Activated CD8-positive, alpha-beta memory T cell treated with anti-CD3 and anti-CD28 coated beads, Interleukin-2, amount 50 U/mL, for 4 hours (primary cell): ENCODE results near the gene METTL6.
"Not testable (repeated sequence)": the region's sequence is repeated elsewhere in the genome, so short reads cannot be mapped to it uniquely, and the experiment has no call there.

Experiments used
- DNase-seq: peaks from one replicate; pipeline ENCODE4 v3.0.0-alpha.2; 2020

Gene METTL6

GRCh38 chr3:15427182-15427880 is at the start of gene METTL6, which contains the start of gene EAF1:
Gene METTL6 (minus strand): TSS chr3:15427544. CDS start chr3:15426511, 1,033 bp downstream.
Gene EAF1 (plus strand): TSS chr3:15427598. CDS start chr3:15427780, 182 bp downstream.
- peak; percentile 84 for DNase-seq

- no peak for DNase-seq
Observed at GRCh38 chr3:15476378-15476777, 49.0 kb upstream of the METTL6 start.

- DNase-seq = no peak
Observed at GRCh38 chr3:15475161-15475560, 47.8 kb upstream of the METTL6 start.

- DNase-seq = no peak
Observed at GRCh38 chr3:15471861-15472260, 44.5 kb upstream of the METTL6 start.

GRCh38 chr3:15470849-15471248 is 43.5 kb upstream of the METTL6 start:
- no peak for DNase-seq

GRCh38 chr3:15470261-15470660 is 42.9 kb upstream of the METTL6 start:
- DNase-seq = no peak

GRCh38 chr3:15467227-15468181 is 40.2 kb upstream of the METTL6 start:
- DNase-seq = no peak

- DNase-seq = no peak
Observed at GRCh38 chr3:15465876-15466585, 38.7 kb upstream of the METTL6 start.

- DNase-seq = no peak
Observed at GRCh38 chr3:15462451-15462850, 35.1 kb upstream of the METTL6 start.

- no peak for DNase-seq
Observed at GRCh38 chr3:15460891-15461531, 33.7 kb upstream of the METTL6 start.

- no peak for DNase-seq
Observed at GRCh38 chr3:15458212-15458780, 31.0 kb upstream of the METTL6 start.

GRCh38 chr3:15456915-15457314 is 29.6 kb upstream of the METTL6 start:
- DNase-seq = not testable (repeated sequence)

- no peak for DNase-seq
Observed at GRCh38 chr3:15456321-15456720, 29.0 kb upstream of the METTL6 start.

GRCh38 chr3:15455756-15456155 is 28.4 kb upstream of the METTL6 start:
- no peak for DNase-seq

- no peak for DNase-seq
Observed at GRCh38 chr3:15454965-15455364, 27.6 kb upstream of the METTL6 start.

GRCh38 chr3:15453991-15454625 is 26.8 kb upstream of the METTL6 start:
- DNase-seq = no peak

GRCh38 chr3:15453501-15453900 is 26.2 kb upstream of the METTL6 start:
- no peak for DNase-seq

GRCh38 chr3:15452961-15453360 is 25.6 kb upstream of the METTL6 start:
- no peak for DNase-seq

GRCh38 chr3:15452156-15452555 is 24.8 kb upstream of the METTL6 start:
- DNase-seq = no peak

- no peak for DNase-seq
Observed at GRCh38 chr3:15451216-15452113, 24.1 kb upstream of the METTL6 start.
